Kidney epithelial cell (primary cell): Measurements from ENCODE around the gene SPOCK3. TPM values are rescaled to one million over a fixed set of nuclear protein-coding genes. Genes with fewer than 3 reads are reported as not detected.
"Not testable (repeated sequence)": the region's sequence is repeated elsewhere in the genome, so short reads cannot be mapped to it uniquely, and the experiment has no call there.

Experiments
- DNase-seq: peaks from one replicate; pipeline ENCODE4 v3.0.0-alpha.2; 2010; ENCODE audit warnings: low read depth
- H3K27me3 ChIP-seq: 2 replicates; pipeline ENCODE4 v1.6.0; 2011; ENCODE audit warnings: low read length; ENCODE audit not compliant: control insufficient read depth, insufficient read depth
- H3K36me3 ChIP-seq: 2 replicates; pipeline ENCODE4 v1.5.1; 2011; ENCODE audit warnings: low read length; ENCODE audit not compliant: control insufficient read depth, insufficient read depth
- H3K4me3 ChIP-seq: 2 replicates; pipeline ENCODE4 v1.5.1; 2011; ENCODE audit warnings: low read depth, mild to moderate bottlenecking, control low read depth, low read length
- CTCF ChIP-seq: IDR thresholded peaks from 2 replicates; pipeline ENCODE4 v1.5.1; 2011; ENCODE audit warnings: mild to moderate bottlenecking, moderate library complexity, low read length, control low read depth, inconsistent platforms; ENCODE audit not compliant: insufficient read depth, poor library complexity, severe bottlenecking
- total RNA-seq: library from RNA; depleted of rRNA; stranded (reverse); fragments of >200 nt; gene quantifications from 2 replicates; pipeline ENCODE4 v1.2.3, GENCODE V29; 2015

Gene SPOCK3
- total RNA-seq, 1 donor from 2014 or later = 1.4 TPM

GRCh38 chr4:166726832-166727231 lies 507.5 kb downstream of the SPOCK3 start:
- no peaks in the 10 kb centered on the region for H3K27me3 ChIP-seq
- TF ChIP-seq CTCF = no peak
- DNase-seq = no peak
- no peak overlapping the region for H3K4me3 ChIP-seq
- H3K36me3 ChIP-seq = no peaks in the 10 kb centered on the region

- no peak for DNase-seq
- Histone ChIP-seq H3K27me3 (no peaks in the 10 kb centered on the region), H3K36me3 (no peaks in the 10 kb centered on the region), H3K4me3 (no peak overlapping the region)
- no peak for TF ChIP-seq CTCF
These were observed 509.9 kb downstream of the SPOCK3 start for GRCh38 chr4:166724369-166724768.

- DNase-seq = no peak
- H3K27me3 ChIP-seq = no peaks in the 10 kb centered on the region
- no peaks in the 10 kb centered on the region for H3K36me3 ChIP-seq
- H3K4me3 ChIP-seq = no peak overlapping the region
- TF ChIP-seq CTCF = no peak
These were observed 510.7 kb downstream of the SPOCK3 start for GRCh38 chr4:166723532-166724140.

- H3K36me3 ChIP-seq, H3K27me3 ChIP-seq, DNase-seq, H3K4me3 ChIP-seq: not testable (repeated sequence)
These were observed 518.3 kb downstream of the SPOCK3 start for GRCh38 chr4:166715748-166716713.

- no peak for TF ChIP-seq CTCF
These were observed 533.7 kb downstream of the SPOCK3 start for GRCh38 chr4:166700592-166700991.

GRCh38 chr4:166688835-166689234 lies 545.5 kb downstream of the SPOCK3 start:
- no peak overlapping the region for H3K4me3 ChIP-seq
- no peak for DNase-seq
- no peak for TF ChIP-seq CTCF
- no peaks in the 10 kb centered on the region for H3K27me3 ChIP-seq
- H3K36me3 ChIP-seq = no peaks in the 10 kb centered on the region

More at GRCh38 chr4:166700592-166700991, 533.7 kb downstream of the SPOCK3 start:
- no peak for DNase-seq
- Histone ChIP-seq H3K4me3 (no peak overlapping the region), H3K27me3 (no peaks in the 10 kb centered on the region), H3K36me3 (no peaks in the 10 kb centered on the region)
